Heart left ventricle (tissue), 16 donors: Measurements from ENCODE around the gene OAT. TPM values are rescaled to one million over a fixed set of nuclear protein-coding genes. Genes with fewer than 3 reads are reported as not detected.

ENCODE experiments used
- ATAC-seq, 4 donors: fragments of 200-7000 bp; cut with Tn5 transposase; one replicate each; pipeline ENCODE4 v1.9.1; 2020 to 2022; ENCODE audit warnings: moderate library complexity in 4 of 4, mild to moderate bottlenecking in 3 of 4, moderate number of reproducible peaks in 1 of 4
- DNase-seq, 5 donors: peaks; one replicate each; pipeline ENCODE4 v3.0.0-alpha.2; 2020
- H3K27ac ChIP-seq, 12 donors: fragments of 200-600 bp; sonication (generic) in 4 of 12; one replicate each; pipeline versions ENCODE4 v1.5.0 to v1.8.0; 2016 to 2022; ENCODE audit warnings: mild to moderate bottlenecking in 2 of 12
- H3K27me3 ChIP-seq, 9 donors: fragments of 200-600 bp; sonication (generic) in 2 of 9; one replicate each; pipeline versions ENCODE4 v1.5.1 to v1.8.0; 2016 to 2022; ENCODE audit warnings: mild to moderate bottlenecking in 3 of 9
- H3K36me3 ChIP-seq, 9 donors: fragments of 200-600 bp; sonication (generic) in 2 of 9; one replicate each; pipeline versions ENCODE4 v1.5.0 to v1.8.0; 2018 to 2022; ENCODE audit warnings: mild to moderate bottlenecking in 2 of 9
- H3K4me1 ChIP-seq, 12 donors: fragments of 200-600 bp; sonication (generic) in 4 of 12; one replicate each; pipeline versions ENCODE4 v1.5.0 to v1.8.0; 2016 to 2022; ENCODE audit warnings: mild to moderate bottlenecking in 3 of 12
- H3K4me3 ChIP-seq, 12 donors: fragments of 200-600 bp; sonication (generic) in 4 of 12; one replicate each; pipeline versions ENCODE4 v1.5.0 to v1.8.0; 2017 to 2022; ENCODE audit warnings: mild to moderate bottlenecking in 9 of 12, moderate library complexity in 4 of 12
- H3K9me3 ChIP-seq, 12 donors: fragments of 200-600 bp; sonication (generic) in 4 of 12; one replicate each; pipeline versions ENCODE4 v1.5.0 to v1.8.0; 2016 to 2022; ENCODE audit warnings: mild to moderate bottlenecking in 1 of 12
- CTCF ChIP-seq, 12 donors: fragments of 200-600 bp; sonication (generic) in 4 of 12; IDR thresholded peaks; one replicate each; pipeline versions ENCODE4 v1.5.0 to v1.8.0; 2018 to 2022; ENCODE audit warnings: antibody characterized with exemption in 12 of 12, mild to moderate bottlenecking in 5 of 12
- POLR2A ChIP-seq, 2 donors: fragments of 450-650 bp; IDR thresholded peaks; one replicate each; pipeline ENCODE4 v1.6.1; 2017; ENCODE audit warnings: antibody characterized with exemption in 2 of 2, mild to moderate bottlenecking in 2 of 2, moderate library complexity in 2 of 2
- WGBS, 4 donors: extraction: QIAGEN DNeasy Blood & Tissue Kit in 2 of 4; methylation state at CpG; one replicate each; pipeline versions ENCODE4 v1.1.5 to v1.1.7; 2013 to 2018; 5-methylcytosine and 5-hydroxymethylcytosine counted together
- intact Hi-C, 10 donors: fragments of 100-400 bp; cut with DNase I; formaldehyde crosslinking; loops; one replicate each; pipeline versions ENCODE4 v1.11.1 to v1.14.2; 2022
- polyA plus RNA-seq, 2 donors: library from polyadenylated mRNA; stranded (reverse); fragments of 200-250 nt; gene quantifications; one replicate each; pipeline ENCODE4 v1.2.3, GENCODE V29; 2013
- total RNA-seq, 9 donors: library from RNA; depleted of rRNA in 2 of 9; stranded (reverse); fragments of >200 nt in 2 of 9; fragmentation: NEBNext Ultra II Directional in 3 of 9; extraction: Animal tissue kit (Norgen Biotek cat#: 25700) in 3 of 9; gene quantifications; one replicate each; pipeline versions ENCODE4 v1.1.0 to v1.2.4, GENCODE V29; 2016 to 2023
- donor health status: ischemic (EF 13 %, LVEDD 7.1; RV severe dilation, severe dysfunction).
- donor health status: healthy with polysubstance abuse.
- donor health status: DM: no; HTN: yes; CAD: no.
- donor health status: DM: no; HTN: no; CAD: no.
- donor health status: ischemic (EF 25% LVEDD 6.9; RV normal size, moderate dysfunction).
- donor health status: ischemic (EF 25% LVEDD 5.7; RV mildly dilated, moderate dysfunction).
- donor health status: healthy.
- donor health status: DM: yes; HTN: yes; CAD: no.
- donor health status: ischemic (EF 35%, LVEDD 5.7; RV mildly dilated, moderate dysfunction).
- donor health status: nonischemic (EF 11% LVEDD 7.7; RV severe dilation, severe dysfunction).
- donor health status: DM: yes; HTN: yes; CAD: no.
- donor health status: PGD.
- donor health status: ischemic (EF 29% LVEDD 5.4; RV normal size, mild dysfunction).
- donor health status: nonischemic (EF 23%, LVEDD 6.1; RV moderate dilation, normal function).

OAT gene
- total and polyA plus RNA-seq, 11 donors, result 9.3 to 56.1 (median 33.8) TPM

DNA sequence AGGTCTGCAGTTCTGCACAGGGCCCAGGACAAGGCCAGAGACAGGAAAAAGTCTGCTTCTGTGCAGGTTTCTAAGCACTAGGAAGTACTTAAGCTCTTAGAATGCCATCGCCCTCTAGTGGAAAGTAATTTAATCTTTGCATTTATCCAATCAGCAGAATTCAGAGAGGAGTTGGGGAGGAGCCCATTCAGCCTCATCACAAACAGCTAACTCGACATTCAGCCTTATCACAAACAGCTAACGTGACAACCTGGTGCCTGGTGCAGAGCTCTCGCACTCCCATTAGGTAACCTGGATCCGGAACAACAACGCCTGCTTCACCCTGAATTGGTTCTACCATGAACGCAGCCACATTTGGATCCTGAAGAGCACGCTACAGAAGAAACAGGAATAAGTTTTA lies 15.2 kb downstream of the OAT start:
- TF ChIP-seq POLR2A (IDR thresholded peaks at IDR 0.05) (no peak), CTCF (IDR thresholded peaks at IDR 0.05) (peak; percentile 47 to 69 (median 58))
- peak overlapping the region in 1 of 12 donors; percentile 14 for H3K27ac ChIP-seq
- ATAC-seq (peak; percentile 67 to 93 (median 85)), DNase-seq (peak in 3 of 5 donors; percentile 28 to 46 (median 42))
- no peaks in the 10 kb centered on the region for H3K27me3 ChIP-seq
- H3K4me1 ChIP-seq, result peaks cover 0 to 9% (median 0%) of the 10 kb centered on the region in 12 donors
- intact Hi-C loops, result no loop called here
- peaks cover 0 to 100% (median 93%) of the 10 kb centered on the region in 9 donors for H3K36me3 ChIP-seq
- WGBS, 4 donors, result 38 to 53% (median 44%) methylated on average over 8 of the region's 8 CpGs
- H3K9me3 ChIP-seq, result no peaks in the 10 kb centered on the region
- H3K4me3 ChIP-seq, result no peak overlapping the region

DNA sequence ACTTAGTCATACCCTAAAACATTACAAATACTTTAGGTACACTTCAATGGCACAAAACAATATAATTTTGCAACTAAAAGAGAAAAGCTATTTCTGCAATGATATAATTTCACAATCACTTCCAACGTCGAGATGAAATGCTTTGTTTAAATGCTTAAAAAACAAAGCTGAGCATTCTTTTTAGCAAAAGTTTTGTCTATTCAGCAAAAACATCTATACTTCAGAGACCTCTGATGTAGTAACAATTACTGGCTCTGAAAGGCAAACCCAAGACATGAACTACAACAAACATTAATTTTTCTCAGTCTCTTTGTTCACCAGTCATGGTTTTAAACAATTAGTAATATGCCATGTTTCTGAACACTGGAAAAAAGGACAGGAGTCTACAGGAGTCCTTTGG lies 16.4 kb downstream of the OAT start:
- 86 to 91% (median 89%) methylated on average over 2 of the region's 2 CpGs for WGBS, 4 donors
- no peaks in the 10 kb centered on the region for H3K9me3 ChIP-seq
- no peak for TF ChIP-seq CTCF (IDR thresholded peaks at IDR 0.05)
- TF ChIP-seq POLR2A (IDR thresholded peaks at IDR 0.05), result no peak
- intact Hi-C loops, result no loop called here
- no peak overlapping the region for H3K27ac ChIP-seq
- H3K27me3 ChIP-seq, result no peaks in the 10 kb centered on the region
- peaks cover 0 to 9% (median 0%) of the 10 kb centered on the region in 12 donors for H3K4me1 ChIP-seq
- ATAC-seq (no peak), DNase-seq (no peak)
- H3K4me3 ChIP-seq, result no peak overlapping the region
- H3K36me3 ChIP-seq, result peaks cover 0 to 100% (median 94%) of the 10 kb centered on the region in 9 donors

DNA sequence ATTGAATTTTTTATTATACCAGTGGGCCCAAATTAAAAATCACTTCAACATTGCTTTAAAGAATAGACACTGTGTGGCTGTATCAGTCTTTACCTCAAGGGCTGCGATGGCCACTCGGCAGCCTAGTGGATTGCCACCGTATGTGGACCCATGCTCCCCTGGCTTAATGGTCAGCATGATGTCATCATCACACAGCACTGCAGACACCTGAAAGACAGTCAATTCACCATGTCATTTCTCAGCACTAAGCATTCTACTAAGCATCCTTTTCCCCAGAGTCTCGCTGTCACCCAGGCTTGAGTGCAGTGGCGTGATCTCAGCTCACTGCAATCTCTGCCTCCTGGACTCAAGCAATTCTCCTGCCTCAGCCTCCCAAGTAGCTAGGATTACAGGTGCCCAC lies 17.1 kb downstream of the OAT start:
- ATAC-seq (no peak), DNase-seq (no peak)
- Histone ChIP-seq H3K9me3 (no peaks in the 10 kb centered on the region), H3K4me3 (no peak overlapping the region), H3K27ac (no peak overlapping the region), H3K27me3 (no peaks in the 10 kb centered on the region), H3K4me1 (peaks cover 0 to 9% (median 0%) of the 10 kb centered on the region in 12 donors), H3K36me3 (peaks cover 0 to 100% (median 92%) of the 10 kb centered on the region in 9 donors)
- TF ChIP-seq CTCF (IDR thresholded peaks at IDR 0.05), result no peak
- no peak for TF ChIP-seq POLR2A (IDR thresholded peaks at IDR 0.05)
- intact Hi-C loops, result no loop called here
- 97 to 99% (median 97%) methylated on average over 5 of the region's 5 CpGs for WGBS, 4 donors

DNA sequence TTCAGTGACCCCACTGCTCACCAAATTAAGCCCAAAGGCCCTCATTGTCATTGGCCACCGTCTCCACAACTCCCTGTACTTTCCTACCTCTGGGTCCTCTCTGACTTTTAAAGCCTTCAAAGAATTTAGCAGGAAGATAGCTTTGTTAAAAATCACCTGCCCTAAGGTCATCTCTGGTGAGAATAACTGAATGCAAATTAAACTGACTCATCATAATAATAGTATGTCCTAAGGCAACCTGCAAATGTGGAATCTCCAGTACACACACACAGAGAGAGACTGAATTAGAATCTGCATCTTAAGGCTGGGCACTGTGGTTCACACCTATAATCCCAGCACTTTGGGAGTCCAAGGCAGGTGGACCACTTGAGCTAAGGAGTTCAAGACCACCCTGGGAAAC lies 24.1 kb downstream of the OAT start:
- H3K4me1 ChIP-seq, result peaks cover 0 to under 1% (median 0%) of the 10 kb centered on the region in 12 donors
- intact Hi-C loops, result loop anchor here in 1 of 10 donors (10.0 kb wide), 1 partner anchor 810 kb away; no protein-coding TSS in a partner anchor
- no peaks in the 10 kb centered on the region for H3K27me3 ChIP-seq
- DNase-seq (no peak), ATAC-seq (no peak)
- H3K27ac ChIP-seq, result no peak overlapping the region
- H3K36me3 ChIP-seq, result peaks cover 0 to 35% (median 30%) of the 10 kb centered on the region in 9 donors
- 78 to 89% (median 87%) methylated on average over 1 of the region's 1 CpG for WGBS, 4 donors
- no peak for TF ChIP-seq POLR2A (IDR thresholded peaks at IDR 0.05)
- TF ChIP-seq CTCF (IDR thresholded peaks at IDR 0.05), result no peak
- no peak overlapping the region for H3K4me3 ChIP-seq
- H3K9me3 ChIP-seq, result no peaks in the 10 kb centered on the region
